H1 (cell line): ENCODE measurements around the gene ENTPD5. TPM values are rescaled to one million over a fixed set of nuclear protein-coding genes. Genes with fewer than 3 reads are reported as not detected.

Experiments
- CTCF ChIA-PET: fragments of 300-600 bp; sonication (Branson Sonifier 250); formaldehyde crosslinking; loops from one replicate; lab custom pipeline; 2021; ENCODE audit not compliant: partially characterized antibody; lab: Charles Lee
- POLR2A ChIA-PET: fragments of 300-600 bp; sonication (Branson Sonifier 250); formaldehyde crosslinking; loops from one replicate; lab custom pipeline; 2021; ENCODE audit warnings: inconsistent platforms; ENCODE audit not compliant: partially characterized antibody; lab: Charles Lee
- DNase-seq, 2 experiments: peaks; one replicate each; pipeline versions ENCODE4 v3.0.0 to v3.0.0-alpha.2; 2010 to 2022; ENCODE audit warnings: low spot score in 2 of 2, low read depth in 1 of 2, mixed read lengths in 1 of 2
- FAIRE-seq: peaks from 2 replicates; lab custom pipeline; 2011; peaks lifted over from hg19 to GRCh38; lab: Jason Lieb, UNC
- H2AFZ ChIP-seq: 2 replicates; pipeline ENCODE4 v1.8.1; 2012; ENCODE audit warnings: low read length, inconsistent platforms
- H2AK5ac ChIP-seq: 2 replicates; pipeline ENCODE4 v1.6.1; 2013; ENCODE audit warnings: low read depth, low read length
- H2BK120ac ChIP-seq: replicated peaks from 2 replicates; pipeline ENCODE3; 2013; ENCODE audit warnings: low read depth, low read length, inconsistent platforms
- H2BK12ac ChIP-seq: 2 replicates; pipeline ENCODE4 v1.6.1; 2013; ENCODE audit warnings: low read depth, low read length
- H2BK15ac ChIP-seq: 2 replicates; pipeline ENCODE4 v1.6.1; 2013; ENCODE audit warnings: low read length
- H2BK20ac ChIP-seq: 2 replicates; pipeline ENCODE4 v1.6.1; 2013; ENCODE audit warnings: low read length
- H2BK5ac ChIP-seq: 2 replicates; pipeline ENCODE4 v1.6.1; 2013; ENCODE audit warnings: low read depth, low read length
- H3K14ac ChIP-seq: 2 replicates; pipeline ENCODE4 v1.6.1; 2013; ENCODE audit warnings: inconsistent platforms; ENCODE audit not compliant: insufficient read length
- H3K18ac ChIP-seq: 2 replicates; pipeline ENCODE4 v1.6.1; 2013; ENCODE audit warnings: low read length; ENCODE audit errors: extremely low read depth
- H3K23ac ChIP-seq: 2 replicates; pipeline ENCODE4 v1.6.1; 2013; ENCODE audit warnings: inconsistent platforms; ENCODE audit not compliant: insufficient read length
- H3K23me2 ChIP-seq: 2 replicates; pipeline ENCODE4 v1.6.1; 2013; ENCODE audit warnings: low read depth, low read length
- H3K27ac ChIP-seq: 2 replicates; pipeline ENCODE4 v1.6.1; 2011; ENCODE audit warnings: low read depth, low read length, inconsistent platforms
- H3K27me3 ChIP-seq, 4 experiments: replicated peaks in 1 of 4; 1 replicate in 1 of 4; 2 replicates in 3 of 4; pipeline versions ENCODE4 v1.6.1 to v1.8.1; 2011 to 2013; ENCODE audit warnings: low read length in 3 of 4, mild to moderate bottlenecking in 3 of 4, inconsistent platforms in 2 of 4, mixed read lengths in 2 of 4, moderate library complexity in 1 of 4; ENCODE audit not compliant: control insufficient read depth in 3 of 4, insufficient read depth in 3 of 4; ENCODE audit errors: extremely low read depth in 1 of 4
- H3K36me3 ChIP-seq, 4 experiments: 2 replicates each; pipeline versions ENCODE4 v1.6.1 to v1.8.1; 2011 to 2013; ENCODE audit warnings: mild to moderate bottlenecking in 4 of 4, low read length in 3 of 4, moderate library complexity in 2 of 4, control low read depth in 1 of 4, inconsistent platforms in 1 of 4; ENCODE audit not compliant: insufficient read depth in 4 of 4, control insufficient read depth in 2 of 4
- H3K4ac ChIP-seq: replicated peaks from 2 replicates; pipeline ENCODE3; 2013; ENCODE audit warnings: low read length, low read depth, mixed read lengths, inconsistent platforms; ENCODE audit not compliant: insufficient read length
- H3K4me1 ChIP-seq, 4 experiments: replicated peaks in 1 of 4; 1 replicate in 1 of 4; 2 replicates in 3 of 4; pipeline versions ENCODE4 v1.6.1 to v1.8.1; 2011 to 2013; ENCODE audit warnings: low read length in 3 of 4, inconsistent platforms in 2 of 4, mixed read lengths in 1 of 4; ENCODE audit not compliant: insufficient read depth in 4 of 4, control insufficient read depth in 3 of 4
- H3K4me2 ChIP-seq, 2 experiments: 2 replicates each; pipeline versions ENCODE4 v1.6.1 to v1.8.1; 2011 to 2013; ENCODE audit warnings: low read depth in 2 of 2, low read length in 2 of 2, control low read depth in 1 of 2, inconsistent platforms in 1 of 2, mild to moderate bottlenecking in 1 of 2; ENCODE audit not compliant: insufficient read depth in 1 of 2
- H3K4me3 ChIP-seq, 4 experiments: fragments of 200-600, 300-600 bp in 1 of 4; sonication (generic), shearing (Covaris generic), sonication (Bioruptor Twin) in 1 of 4; 2 replicates each; pipeline versions ENCODE4 v1.5.1 to v1.8.1; 2011 to 2016; ENCODE audit warnings: low read length in 4 of 4, low read depth in 3 of 4, control low read depth in 2 of 4, inconsistent platforms in 2 of 4, mild to moderate bottlenecking in 2 of 4, mixed read lengths in 1 of 4, moderate library complexity in 1 of 4; ENCODE audit not compliant: insufficient read depth in 2 of 4; ENCODE audit errors: extremely low read depth in 1 of 4
- H3K56ac ChIP-seq: replicated peaks from 2 replicates; pipeline ENCODE3; 2013; ENCODE audit warnings: low read depth, mild to moderate bottlenecking, mixed read lengths, low read length, inconsistent platforms; ENCODE audit not compliant: insufficient read length
- H3K79me1 ChIP-seq: 2 replicates; pipeline ENCODE4 v1.6.1; 2013; ENCODE audit warnings: low read depth, low read length, control low read depth
- H3K79me2 ChIP-seq, 2 experiments: 2 replicates each; pipeline versions ENCODE4 v1.6.1 to v1.8.1; 2012 to 2013; ENCODE audit warnings: low read length in 2 of 2, mild to moderate bottlenecking in 2 of 2, inconsistent platforms in 1 of 2; ENCODE audit not compliant: insufficient read depth in 2 of 2, control insufficient read depth in 1 of 2
- H3K9ac ChIP-seq, 4 experiments: replicated peaks in 1 of 4; 1 replicate in 1 of 4; 2 replicates in 3 of 4; pipeline versions ENCODE4 v1.6.1 to v1.8.1; 2011 to 2013; ENCODE audit warnings: low read depth in 3 of 4, low read length in 3 of 4, control low read depth in 2 of 4, mild to moderate bottlenecking in 2 of 4, moderate library complexity in 2 of 4, inconsistent platforms in 1 of 4; ENCODE audit errors: extremely low read depth in 1 of 4
- H3K9me3 ChIP-seq, 2 experiments: 2 replicates each; pipeline versions ENCODE4 v1.6.1 to v1.8.1; 2012 to 2013; ENCODE audit warnings: mild to moderate bottlenecking in 2 of 2, moderate library complexity in 2 of 2, control low read depth in 1 of 2, inconsistent platforms in 1 of 2, low read depth in 1 of 2, low read length in 1 of 2, mixed read lengths in 1 of 2; ENCODE audit not compliant: insufficient read depth in 2 of 2
- H4K20me1 ChIP-seq, 2 experiments: replicated peaks in 1 of 2; 2 replicates each; pipeline versions ENCODE3 to v1.8.1; 2011 to 2013; ENCODE audit warnings: inconsistent platforms in 2 of 2, low read length in 2 of 2, mild to moderate bottlenecking in 1 of 2; ENCODE audit not compliant: insufficient read depth in 2 of 2, control insufficient read depth in 1 of 2
- H4K5ac ChIP-seq: 2 replicates; pipeline ENCODE4 v1.6.1; 2013; ENCODE audit warnings: low read length, low read depth, mixed read lengths, inconsistent platforms; ENCODE audit not compliant: insufficient read length
- H4K8ac ChIP-seq: 2 replicates; pipeline ENCODE4 v1.8.0; 2013; ENCODE audit warnings: mild to moderate bottlenecking, moderate library complexity, low read length, inconsistent platforms; ENCODE audit not compliant: insufficient read depth; ENCODE audit errors: extremely low read depth
- H4K91ac ChIP-seq: replicated peaks from 2 replicates; pipeline ENCODE3; 2013; ENCODE audit warnings: low read length, mixed read lengths, inconsistent platforms; ENCODE audit not compliant: insufficient read length
- CEBPB ChIP-seq: IDR thresholded peaks from 2 replicates; pipeline ENCODE4 v1.6.1; 2012; ENCODE audit warnings: low read depth, low read length
- CHD2 ChIP-seq: IDR thresholded peaks from 2 replicates; pipeline ENCODE4 v1.6.1; 2012; ENCODE audit warnings: low read length, improper control_type of control experiment
- EGR1 ChIP-seq: IDR thresholded peaks from 2 replicates; pipeline ENCODE4 v1.6.1; 2011; ENCODE audit warnings: low read depth, low read length, borderline replicate concordance
- EZH2 ChIP-seq: fragments of 200-600 bp; sonication (generic); IDR thresholded peaks from 2 replicates; pipeline ENCODE4 v1.7.1; 2012; ENCODE audit warnings: low read depth, mild to moderate bottlenecking, moderate library complexity, low read length, inconsistent platforms; ENCODE audit not compliant: severe bottlenecking
- FOSL1 ChIP-seq: IDR thresholded peaks from 2 replicates; pipeline ENCODE4 v1.6.1; 2011; ENCODE audit warnings: mild to moderate bottlenecking, low read depth, low read length, moderate library complexity; ENCODE audit not compliant: insufficient read depth
- SP4 ChIP-seq: IDR thresholded peaks from 2 replicates; pipeline ENCODE4 v1.6.1; 2012; ENCODE audit warnings: low read length, inconsistent platforms
- ZNF274 ChIP-seq: IDR thresholded peaks from 2 replicates; pipeline ENCODE4 v1.7.0; 2012; ENCODE audit warnings: low read length, borderline replicate concordance; ENCODE audit errors: extremely low read depth
- WGBS, 2 experiments: shearing (Covaris generic) in 1 of 2; methylation state at CpG; one replicate each; pipeline versions ENCODE4 v1.1.6 to v1.1.7; 2013 to 2015; ENCODE audit warnings: low lambda C conversion rate in 2 of 2, mixed read lengths in 2 of 2, inconsistent platforms in 1 of 2, low coverage in 1 of 2, missing lambda C conversion rate in 1 of 2; ENCODE audit not compliant: insufficient replicate concordance in 2 of 2, insufficient coverage in 1 of 2, insufficient read length in 1 of 2; ENCODE audit errors: extremely low coverage in 1 of 2, missing lambda C conversion rate in 1 of 2; 5-methylcytosine and 5-hydroxymethylcytosine counted together
- polyA plus RNA-seq, 7 experiments: library from polyadenylated mRNA; depleted of rRNA in 3 of 7; stranded (reverse) in 5 of 7; unstranded in 2 of 7; fragments of >200 nt in 5 of 7; fragments of 200-250 nt in 2 of 7; gene quantifications; 1 replicate in 5 of 7; 2 replicates in 1 of 7; 4 replicates in 1 of 7; pipeline versions ENCODE4 v1.2.1 to v1.2.3, GENCODE V29; 2011 to 2013; ENCODE audit warnings: missing spikeins in 2 of 7, mixed read lengths in 2 of 7
- total RNA-seq: library from RNA; stranded (reverse); fragmentation: NEBNext Ultra II Directional; extraction: Animal tissue kit (Norgen Biotek cat#: 25700); gene quantifications from 2 replicates; pipeline ENCODE4 v1.2.1, GENCODE V29; 2021

The ENTPD5 gene
- total and polyA plus RNA-seq, 2 of the 8 experiments (the other 6 are each of a cell fraction or from before 2014, with no cell fraction given): 5.0 to 6.5 TPM

GRCh38 chr14:74014299-74014698 is 4.8 kb downstream of the ENTPD5 start:
- ChIA-PET CTCF (interaction anchor here (0.7 kb wide), 1 partner anchor 733 kb away, joined by 3 read pairs; no protein-coding TSS in a partner anchor), POLR2A (interaction anchor here (0.6 kb wide), 1 partner anchor 19 kb away, joined by 5 read pairs; no protein-coding TSS in a partner anchor)
- H3K9me3 ChIP-seq: no peaks in the 10 kb centered on the region
- DNase-seq: no peak
- H3K4me1 ChIP-seq: no peaks in the 10 kb centered on the region
- no peak overlapping the region for H3K27ac ChIP-seq
- H2BK15ac ChIP-seq: no peak overlapping the region
- H3K27me3 ChIP-seq: no peaks in the 10 kb centered on the region
- no peaks in the 10 kb centered on the region for H3K79me2 ChIP-seq
- no peak overlapping the region for H2BK120ac ChIP-seq
- H4K20me1 ChIP-seq: no peaks in the 10 kb centered on the region
- no peak overlapping the region for H2AK5ac ChIP-seq
- no peak overlapping the region for H3K4me2 ChIP-seq
- no peak overlapping the region for H4K8ac ChIP-seq
- no peak overlapping the region for H2BK20ac ChIP-seq
- no peak overlapping the region for H2BK12ac ChIP-seq
- H4K91ac ChIP-seq: no peak overlapping the region
- no peak overlapping the region for H2AFZ ChIP-seq
- H3K23ac ChIP-seq: no peak overlapping the region
- WGBS, 2 experiments: 91% methylated on average over 1 of the region's 1 CpG; no CpG with 5 or more reads in 1 of the 2 experiments
- no peak overlapping the region for H3K4ac ChIP-seq
- no peak overlapping the region for H2BK5ac ChIP-seq
- no peaks in the 10 kb centered on the region for H3K79me1 ChIP-seq
- H3K9ac ChIP-seq: no peak overlapping the region
- H3K36me3 ChIP-seq: peaks cover 0 to 3% (median 1%) of the 10 kb centered on the region in 4 experiments; a peak in 3 of 8 replicates
- no peak overlapping the region for H3K14ac ChIP-seq
- no peak overlapping the region for H3K4me3 ChIP-seq
- H3K56ac ChIP-seq: no peak overlapping the region
- H3K23me2 ChIP-seq: peaks cover 8% of the 10 kb centered on the region; the same call in 1 of the 2 replicates
- H4K5ac ChIP-seq: no peak overlapping the region
- no peak for FAIRE-seq
- no peak overlapping the region for H3K18ac ChIP-seq
- TF ChIP-seq SP4: no peak
- TF ChIP-seq ZNF274: no peak
- TF ChIP-seq FOSL1: no peak
- no peak for TF ChIP-seq CEBPB
- TF ChIP-seq EGR1: no peak
- no peak for TF ChIP-seq CHD2
- no peak for TF ChIP-seq EZH2
